A673 (cell line): ENCODE results near the gene RNF167. TPM values are rescaled to one million over a fixed set of nuclear protein-coding genes. Genes with fewer than 3 reads are reported as not detected.

Experiments
- Bru-seq: library from RNA; stranded (reverse); fragments of 400-500 nt; gene quantifications from one replicate; lab custom pipeline; 2021; lab: Mats Ljungman, UMichigan
- BruChase-seq, 2 experiments: library from RNA; stranded (reverse); fragments of 400-500 nt; gene quantifications; one replicate each; lab custom pipeline; 2021; lab: Mats Ljungman, UMichigan
- BruUV-seq: library from RNA; stranded (reverse); fragments of 400-500 nt; replicated peaks from 2 replicates; lab custom pipeline; 2021; lab: Mats Ljungman, UMichigan
- CTCF ChIA-PET: fragments of 300-600 bp; sonication (Branson Sonifier 250); formaldehyde crosslinking; loops from one replicate; lab custom pipeline; 2022; ENCODE audit warnings: antibody characterized with exemption; lab: Charles Lee
- POLR2A ChIA-PET: fragments of 300-600 bp; sonication (Branson Sonifier 250); formaldehyde crosslinking; loops from one replicate; lab custom pipeline; 2022; ENCODE audit warnings: antibody characterized with exemption; ENCODE audit not compliant: low non-redundant PET; lab: Charles Lee
- DNase-seq: peaks from one replicate; pipeline ENCODE4 v3.0.0-alpha.2; 2015; ENCODE audit warnings: low spot score
- H3K27ac ChIP-seq: fragments of 200-600 bp; sonication (generic); 2 replicates; pipeline ENCODE4 v1.5.1; 2016; ENCODE audit warnings: mixed run types, low read depth, mild to moderate bottlenecking, mixed read lengths, antibody characterized with exemption, low read length; ENCODE audit not compliant: poor library complexity, severe bottlenecking
- H3K27me3 ChIP-seq: fragments of 200-600 bp; sonication (generic); replicated peaks from 2 replicates; pipeline ENCODE4 v1.6.1; 2017; ENCODE audit warnings: mixed run types, low read depth, mild to moderate bottlenecking, mixed read lengths, antibody characterized with exemption, low read length; ENCODE audit not compliant: insufficient read depth, poor library complexity
- H3K36me3 ChIP-seq: fragments of 200-600 bp; sonication (generic); 2 replicates; pipeline ENCODE4 v1.6.1; 2016; ENCODE audit warnings: mixed run types, mild to moderate bottlenecking, mixed read lengths, antibody characterized with exemption, low read length; ENCODE audit not compliant: insufficient read depth, poor library complexity, severe bottlenecking
- H3K4me1 ChIP-seq: fragments of 200-600 bp; sonication (generic); 2 replicates; pipeline ENCODE4 v1.6.1; 2017; ENCODE audit warnings: mixed run types, mild to moderate bottlenecking, mixed read lengths, antibody characterized with exemption, low read length; ENCODE audit not compliant: insufficient read depth, poor library complexity, severe bottlenecking
- H3K4me3 ChIP-seq: fragments of 200-600 bp; sonication (generic); 2 replicates; pipeline ENCODE4 v1.5.1; 2016; ENCODE audit warnings: low read depth, mixed run types, mild to moderate bottlenecking, mixed read lengths, low read length; ENCODE audit not compliant: poor library complexity, severe bottlenecking
- H3K9me3 ChIP-seq: fragments of 200-600 bp; sonication (generic); 2 replicates; pipeline ENCODE4 v1.6.1; 2016; ENCODE audit warnings: mixed run types, low read depth, mild to moderate bottlenecking, mixed read lengths, antibody characterized with exemption, low read length; ENCODE audit not compliant: poor library complexity, severe bottlenecking
- CTCF ChIP-seq: fragments of 300-800, 200-600 bp; sonication (generic); conservative IDR thresholded peaks from 2 replicates; pipeline ENCODE4 v1.5.1; 2017; ENCODE audit warnings: low read depth, mild to moderate bottlenecking, antibody characterized with exemption, low read length, moderate library complexity, mixed read lengths
- EZH2 ChIP-seq: fragments of 200-600 bp; sonication (generic); IDR thresholded peaks from 2 replicates; pipeline ENCODE4 v1.6.1; 2017; ENCODE audit warnings: borderline replicate concordance, low read depth, mild to moderate bottlenecking, mixed read lengths, antibody characterized with exemption, low read length; ENCODE audit not compliant: poor library complexity, severe bottlenecking
- intact Hi-C: fragments of 100-400 bp; cut with micrococcal nuclease; formaldehyde crosslinking; loops from one replicate; pipeline ENCODE4 v1.10.0; 2022; ENCODE audit not compliant: unreplicated experiment
- long read RNA-seq: library from polyadenylated mRNA; stranded (forward); transcript quantifications from one replicate; pipeline ENCODE4 v2.0.0, GENCODE V29; 2022
- total RNA-seq: library from RNA; stranded (reverse); gene quantifications from 2 replicates; pipeline ENCODE4 v1.2.3, GENCODE V29; 2021

RNF167 gene
- total RNA-seq = 77.3 and 78.8 TPM in 2 replicates
- Bru-seq, nascent RNA = percentile 72 among the genes with signal in this experiment
- percentile 79 among the genes with signal in this experiment for BruChase-seq, experiment 1, labeled RNA remaining after a 2-hour chase
- BruChase-seq, experiment 2, labeled RNA remaining after a 6-hour chase = percentile 92 among the genes with signal in this experiment
- long read RNA-seq, transcript RNF167-211 (9 exons, 1,757 nt) = major isoform, 28 of 77 reads
- long read RNA-seq, transcript RNF167-201 (10 exons, 1,915 nt) = minor isoform, 20 of 77 reads
- long read RNA-seq, partial matches to known transcripts = 6 of 77 reads
- long read RNA-seq, other reads (novel, unspliced or antisense) = 21 of 77 reads

GRCh38 chr17:4939796-4940554, at the start of gene RNF167, which contains the start of gene SLC25A11:
TSS of gene RNF167 (plus strand) at chr17:4940268. CDS start at chr17:4940910, 642 bp downstream.
TSS of gene SLC25A11 (minus strand) at chr17:4940046. CDS start at chr17:4939910, 136 bp downstream.
- POLR2A ChIA-PET = interaction anchor here (0.6 to 0.7 kb wide), 2 partner anchors 11 to 14 kb away, joined by 3 read pairs; no protein-coding TSS in a partner anchor
- Histone ChIP-seq H3K4me3 (peak within 1 kb of the TSS; percentile 75), H3K4me1 (peaks cover 23% of the 10 kb centered on the region), H3K27me3 (no peaks in the 10 kb centered on the region), H3K27ac (peak within 1 kb of the TSS; percentile 94), H3K36me3 (peaks cover 39% of the 10 kb centered on the region), H3K9me3 (no peaks in the 10 kb centered on the region)
- CTCF ChIA-PET = interaction anchor here (0.5 to 0.7 kb wide), 3 partner anchors 8 to 37 kb away, joined by 4 read pairs; partner anchors contain the start of genes CHRNE, PFN1 and SPAG7
- no TSS peak for BruUV-seq
- intact Hi-C loops = no loop called here
- DNase-seq = peak; percentile 100
- TF ChIP-seq EZH2 (no peak), CTCF (no peak)

DNA sequence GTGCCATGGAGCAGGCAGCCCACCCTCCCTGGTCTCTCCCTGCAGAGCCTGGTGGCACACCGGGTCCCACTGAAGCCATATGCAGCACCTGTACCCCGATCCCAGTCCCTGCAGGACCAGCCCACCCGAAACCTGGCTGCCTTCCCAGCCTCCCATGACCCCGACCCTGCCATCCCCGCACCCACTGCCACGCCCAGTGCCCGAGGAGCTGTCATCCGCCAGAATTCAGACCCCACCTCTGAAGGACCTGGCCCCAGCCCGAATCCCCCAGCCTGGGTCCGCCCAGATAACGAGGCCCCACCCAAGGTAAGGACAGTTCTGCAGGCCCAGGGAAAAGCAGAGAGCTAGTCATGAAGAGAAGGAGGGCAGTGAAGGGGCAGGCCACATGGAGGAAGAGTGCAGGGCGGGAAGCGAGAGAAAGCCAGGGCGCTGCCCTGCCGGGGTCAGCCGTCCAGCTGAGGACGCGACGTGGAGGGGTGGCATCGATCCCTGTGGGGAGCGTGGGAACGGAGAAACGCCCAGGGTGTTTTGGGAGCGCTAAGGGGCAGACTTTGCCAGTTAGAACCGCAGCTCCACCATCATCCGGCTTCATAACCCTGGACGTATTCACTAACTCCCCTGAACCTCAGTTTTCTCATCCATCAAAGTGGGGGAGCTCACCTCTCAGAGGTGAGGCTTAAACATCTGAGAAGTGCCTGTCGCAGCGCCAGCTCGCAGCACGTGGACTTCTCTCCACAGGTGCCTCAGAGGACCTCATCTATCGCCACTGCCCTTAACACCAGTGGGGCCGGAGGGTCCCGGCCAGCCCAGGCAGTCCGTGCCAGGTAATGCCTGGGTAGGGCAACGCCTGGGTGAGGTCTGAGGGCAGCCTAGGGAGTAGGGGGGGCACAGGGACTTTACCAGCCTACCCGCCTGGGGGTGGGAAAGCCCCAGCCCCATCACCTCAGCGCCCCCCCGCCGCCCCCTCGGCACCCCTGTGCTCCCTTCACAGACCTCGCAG, 48.4 kb upstream of the RNF167 start:
- no peaks in the 10 kb centered on the region for H3K9me3 ChIP-seq
- no peak for DNase-seq
- no peaks in the 10 kb centered on the region for H3K4me1 ChIP-seq
- intact Hi-C loops = no loop called here
- ChIA-PET POLR2A (no interaction called here), CTCF (interaction anchor here (0.6 kb wide), 1 partner anchor 181 kb away, joined by 4 read pairs; the partner anchor contains the start of gene ARRB2)
- peaks cover 56% of the 10 kb centered on the region for H3K36me3 ChIP-seq
- no peak overlapping the region for H3K27ac ChIP-seq
- BruUV-seq = no TSS peak
- TF ChIP-seq EZH2 (no peak), CTCF (no peak)
- H3K4me3 ChIP-seq = no peak overlapping the region
- no peaks in the 10 kb centered on the region for H3K27me3 ChIP-seq
